ENCODE data around the gene VTI1A.

DNA sequence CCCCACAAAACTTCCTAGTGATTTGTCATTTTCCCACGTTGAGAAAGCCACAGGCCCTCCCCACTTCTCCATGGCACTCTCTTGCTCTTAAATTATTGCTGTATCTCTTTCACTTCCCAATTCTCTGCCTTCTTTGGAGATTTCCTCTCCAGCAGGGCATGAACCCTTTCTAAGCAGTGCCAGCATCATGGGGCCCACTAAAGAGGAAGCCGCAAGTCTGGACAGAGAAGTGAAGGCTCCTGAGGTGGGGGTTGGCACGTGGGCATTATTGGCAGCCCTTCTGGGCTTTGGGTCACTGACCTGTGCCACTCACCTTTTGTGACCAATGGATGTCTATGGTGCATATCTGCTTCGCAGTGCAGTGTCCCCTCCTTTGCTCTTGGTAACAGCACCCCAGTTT, 405.3 kb downstream of the VTI1A start:
- TF ChIP-seq EZH2phosphoT487 (IDR thresholded peaks at IDR 0.05; ENCODE audit: unreplicated experiment), result no peak
- TF ChIP-seq, protein P1, sequence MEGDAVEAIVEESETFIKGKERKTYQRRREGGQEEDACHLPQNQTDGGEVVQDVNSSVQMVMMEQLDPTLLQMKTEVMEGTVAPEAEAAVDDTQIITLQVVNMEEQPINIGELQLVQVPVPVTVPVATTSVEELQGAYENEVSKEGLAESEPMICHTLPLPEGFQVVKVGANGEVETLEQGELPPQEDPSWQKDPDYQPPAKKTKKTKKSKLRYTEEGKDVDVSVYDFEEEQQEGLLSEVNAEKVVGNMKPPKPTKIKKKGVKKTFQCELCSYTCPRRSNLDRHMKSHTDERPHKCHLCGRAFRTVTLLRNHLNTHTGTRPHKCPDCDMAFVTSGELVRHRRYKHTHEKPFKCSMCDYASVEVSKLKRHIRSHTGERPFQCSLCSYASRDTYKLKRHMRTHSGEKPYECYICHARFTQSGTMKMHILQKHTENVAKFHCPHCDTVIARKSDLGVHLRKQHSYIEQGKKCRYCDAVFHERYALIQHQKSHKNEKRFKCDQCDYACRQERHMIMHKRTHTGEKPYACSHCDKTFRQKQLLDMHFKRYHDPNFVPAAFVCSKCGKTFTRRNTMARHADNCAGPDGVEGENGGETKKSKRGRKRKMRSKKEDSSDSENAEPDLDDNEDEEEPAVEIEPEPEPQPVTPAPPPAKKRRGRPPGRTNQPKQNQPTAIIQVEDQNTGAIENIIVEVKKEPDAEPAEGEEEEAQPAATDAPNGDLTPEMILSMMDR (conservative IDR thresholded peaks at IDR 0.05; ENCODE audit: low read depth in 2 of 2), result no peak
- TF ChIP-seq POLR2AphosphoS5 (IDR thresholded peaks at IDR 0.05; ENCODE audit: low read depth), result no peak
- no peak for TF ChIP-seq REST (IDR thresholded peaks at IDR 0.05; ENCODE audit: unreplicated experiment)
- TF ChIP-seq CREB1 (CRISPR knock-in tag; IDR thresholded peaks at IDR 0.05; ENCODE audit: low read depth), result no peak
